M059J (cell line): Measurements from ENCODE around the gene PACSIN2. TPM values are rescaled to one million over a fixed set of nuclear protein-coding genes. Genes with fewer than 3 reads are reported as not detected.

Experiments used
- DNase-seq: peaks from one replicate; pipeline ENCODE4 v3.0.0-alpha.2; 2012; ENCODE audit warnings: low read depth
- total RNA-seq: library from RNA; depleted of rRNA; stranded (reverse); fragments of >200 nt; shearing (Covaris generic); gene quantifications from 2 replicates; pipeline ENCODE4 v1.2.3, GENCODE V29; 2014

The PACSIN2 gene
- total RNA-seq, 1 experiment from 2014 or later: 51.0 TPM

GRCh38 chr22:42881982-42882656 lies 132.8 kb downstream of the PACSIN2 start:
- no peak for DNase-seq

GRCh38 chr22:42881298-42881697 lies 133.7 kb downstream of the PACSIN2 start:
- DNase-seq: no peak

GRCh38 chr22:42880815-42881214 lies 134.1 kb downstream of the PACSIN2 start:
- no peak for DNase-seq

- no peak for DNase-seq
Observed at GRCh38 chr22:42879371-42880021, 135.5 kb downstream of the PACSIN2 start.

GRCh38 chr22:42878561-42879305 lies 136.2 kb downstream of the PACSIN2 start:
- no peak for DNase-seq

- no peak for DNase-seq
Observed at GRCh38 chr22:42877597-42878340, 137.2 kb downstream of the PACSIN2 start.

GRCh38 chr22:42877158-42877557 lies 137.8 kb downstream of the PACSIN2 start:
- no peak for DNase-seq

- DNase-seq: no peak
Observed at GRCh38 chr22:42876041-42876440, 138.9 kb downstream of the PACSIN2 start.

- no peak for DNase-seq
Observed at GRCh38 chr22:42874010-42874409, 140.9 kb downstream of the PACSIN2 start.

- DNase-seq: peak; percentile 80
Observed at GRCh38 chr22:42873356-42873755, 141.6 kb downstream of the PACSIN2 start.

GRCh38 chr22:42872821-42873220 lies 142.1 kb downstream of the PACSIN2 start:
- no peak for DNase-seq

- no peak for DNase-seq
Observed at GRCh38 chr22:42871146-42872050, 143.6 kb downstream of the PACSIN2 start.

- DNase-seq: no peak
Observed at GRCh38 chr22:42869888-42870480, 145.0 kb downstream of the PACSIN2 start.

- no peak for DNase-seq
Observed at GRCh38 chr22:42869463-42869862, 145.5 kb downstream of the PACSIN2 start.

- peak; percentile 30 for DNase-seq
Observed at GRCh38 chr22:42868751-42869251, 146.1 kb downstream of the PACSIN2 start.

- DNase-seq: no peak
Observed at GRCh38 chr22:42866100-42866499, 148.8 kb downstream of the PACSIN2 start.

- DNase-seq: no peak
Observed at GRCh38 chr22:42865536-42865935, 149.4 kb downstream of the PACSIN2 start.

- DNase-seq: peak; percentile 96
Observed at GRCh38 chr22:42863349-42863961, 151.5 kb downstream of the PACSIN2 start.

- DNase-seq: peak; percentile 84
Observed at GRCh38 chr22:42862045-42862734, 152.8 kb downstream of the PACSIN2 start.
